Skin epidermis (tissue), 12 donors: ENCODE results near the gene MCAM.
A peak's percentile ranks its signal among the peaks of the same experiment; 100 is the strongest.

Source experiments
- H3K27ac ChIP-seq, 21 experiments: fragments of 200-600 bp; sonication (generic) in 11 of 21; one replicate each; pipeline ENCODE4 v1.5.0; 2020; ENCODE audit warnings: mild to moderate bottlenecking in 3 of 21, inconsistent platforms in 2 of 21, moderate library complexity in 2 of 21
- H3K4me3 ChIP-seq, 7 experiments: fragments of 200-600 bp; sonication (generic) in 2 of 7; one replicate each; pipeline ENCODE4 v1.5.0; 2020; ENCODE audit warnings: inconsistent platforms in 2 of 7, mild to moderate bottlenecking in 2 of 7, moderate library complexity in 1 of 7

Gene MCAM

GRCh38 chr11:119315131-119316015 is 1.6 kb downstream of the MCAM start:
- Histone ChIP-seq H3K27ac (peak overlapping the region in 16 of 21 experiments; percentile 21 to 86 (median 71)), H3K4me3 (peak overlapping the region; percentile 38 to 53 (median 46))

GRCh38 chr11:119314726-119315125 is 2.2 kb downstream of the MCAM start:
- peak overlapping the region in 4 of 7 experiments; percentile 44 to 50 (median 46) for H3K4me3 ChIP-seq
- peak overlapping the region in 5 of 21 experiments; percentile 46 to 86 (median 78) for H3K27ac ChIP-seq

- Histone ChIP-seq H3K27ac (no peak overlapping the region), H3K4me3 (no peak overlapping the region)
These were observed 6.3 kb downstream of the MCAM start for GRCh38 chr11:119310682-119311052.

- H3K4me3 ChIP-seq = no peak overlapping the region
These were observed 6.8 kb downstream of the MCAM start for GRCh38 chr11:119309953-119310681.

GRCh38 chr11:119309411-119309810 is 7.5 kb downstream of the MCAM start:
- no peak overlapping the region for H3K4me3 ChIP-seq
- H3K27ac ChIP-seq = no peak overlapping the region

More at GRCh38 chr11:119309953-119310681, 6.8 kb downstream of the MCAM start:
- H3K27ac ChIP-seq = no peak overlapping the region

- no peak overlapping the region for H3K27ac ChIP-seq
- H3K4me3 ChIP-seq = no peak overlapping the region
These were observed 9.0 kb downstream of the MCAM start for GRCh38 chr11:119307974-119308373.

- H3K4me3 ChIP-seq = no peak overlapping the region
- peak overlapping the region in 4 of 21 experiments; percentile 12 to 39 (median 16) for H3K27ac ChIP-seq
These were observed 9.7 kb downstream of the MCAM start for GRCh38 chr11:119307219-119307618.

- Histone ChIP-seq H3K4me3 (no peak overlapping the region), H3K27ac (peak overlapping the region in 3 of 21 experiments; percentile 20 to 47 (median 34))
These were observed 10.5 kb downstream of the MCAM start for GRCh38 chr11:119306373-119306890.

GRCh38 chr11:119305556-119306372 is 11.2 kb downstream of the MCAM start:
- no peak overlapping the region for H3K4me3 ChIP-seq

GRCh38 chr11:119303227-119303718 is 13.7 kb downstream of the MCAM start:
- Histone ChIP-seq H3K4me3 (no peak overlapping the region), H3K27ac (no peak overlapping the region)

More at GRCh38 chr11:119305556-119306372, 11.2 kb downstream of the MCAM start:
- H3K27ac ChIP-seq = peak overlapping the region in 3 of 21 experiments; percentile 20 to 47 (median 34)

- no peak overlapping the region for H3K4me3 ChIP-seq
- H3K27ac ChIP-seq = no peak overlapping the region
These were observed 16.5 kb downstream of the MCAM start for GRCh38 chr11:119300198-119300964.

- Histone ChIP-seq H3K27ac (no peak overlapping the region), H3K4me3 (no peak overlapping the region)
These were observed 17.5 kb downstream of the MCAM start for GRCh38 chr11:119299416-119299815.

GRCh38 chr11:119298726-119299125 is 18.2 kb downstream of the MCAM start:
- no peak overlapping the region for H3K27ac ChIP-seq
- H3K4me3 ChIP-seq = no peak overlapping the region

GRCh38 chr11:119297938-119298337 is 19.0 kb downstream of the MCAM start:
- peak overlapping the region in 1 of 21 experiments; percentile 1 for H3K27ac ChIP-seq
- H3K4me3 ChIP-seq = no peak overlapping the region

GRCh38 chr11:119295178-119295577 is 21.8 kb downstream of the MCAM start:
- no peak overlapping the region for H3K4me3 ChIP-seq
- H3K27ac ChIP-seq = no peak overlapping the region

- no peak overlapping the region for H3K4me3 ChIP-seq
- H3K27ac ChIP-seq = no peak overlapping the region
These were observed 23.5 kb downstream of the MCAM start for GRCh38 chr11:119293461-119293860.

GRCh38 chr11:119290894-119291497 is 25.9 kb downstream of the MCAM start:
- Histone ChIP-seq H3K27ac (no peak overlapping the region), H3K4me3 (no peak overlapping the region)

- Histone ChIP-seq H3K27ac (no peak overlapping the region), H3K4me3 (no peak overlapping the region)
These were observed 28.7 kb downstream of the MCAM start for GRCh38 chr11:119288219-119288618.
